Measurements from ENCODE around the gene TEKT5. TPM values are rescaled to one million over a fixed set of nuclear protein-coding genes. Genes with fewer than 3 reads are reported as not detected.

Gene TEKT5
- total and polyA plus RNA-seq, 9 of the 15 experiments (the other 6 are each of a cell fraction or from before 2014, with no cell fraction given), result 0.10 to 0.19 TPM; not detected in 7

DNA sequence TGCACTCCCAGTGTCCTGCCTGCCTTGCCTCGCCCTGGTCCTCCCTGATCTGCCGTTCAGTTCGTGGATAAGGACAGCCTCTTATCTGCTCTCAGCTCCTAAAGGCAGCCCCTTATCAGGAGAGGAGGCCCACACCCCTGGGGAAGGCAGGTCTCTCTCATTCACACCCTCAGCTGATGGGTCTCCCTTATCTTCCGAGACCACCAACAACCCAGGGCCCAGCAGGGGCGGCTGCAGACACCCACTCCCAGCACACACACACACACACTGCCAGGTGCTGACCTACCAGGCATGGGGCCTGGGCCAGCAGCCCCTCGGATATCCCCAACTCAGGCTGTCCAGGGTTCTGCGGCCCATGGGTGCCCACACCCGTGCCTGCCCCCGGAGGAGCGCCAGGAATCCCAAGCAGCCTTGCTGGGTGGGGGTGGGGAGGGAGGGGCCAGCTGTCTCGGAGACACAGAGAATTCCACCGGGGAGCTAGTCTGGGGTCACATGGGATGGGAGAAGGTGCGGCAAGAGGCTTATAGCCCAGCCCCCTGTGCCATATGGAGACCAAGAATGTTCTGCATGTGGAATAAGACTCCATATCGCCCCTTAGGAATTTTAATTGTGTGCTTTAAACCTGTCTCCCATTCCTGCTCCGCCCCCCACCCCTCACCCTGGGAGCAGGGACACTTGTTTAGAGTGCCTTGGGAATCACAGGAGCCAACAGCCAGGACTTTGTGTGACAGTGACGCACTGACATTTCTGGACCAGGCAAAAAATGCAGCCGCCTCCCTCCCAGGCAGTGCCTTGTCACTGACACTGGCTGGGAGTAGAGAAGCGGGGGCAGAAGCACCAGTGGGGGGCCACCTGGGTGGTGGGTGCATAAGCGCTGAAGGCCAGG lies 72.5 kb downstream of the TEKT5 start (continued):
- TF ChIP-seq PHF8 (IDR thresholded peaks at IDR 0.05; ENCODE audit: borderline replicate concordance, low read length), result no peak
- peak; percentile 22 for TF ChIP-seq ZFP36 (IDR thresholded peaks at IDR 0.05; ENCODE audit: low read depth, low read length, partially characterized antibody)
- TF ChIP-seq MYNN (IDR thresholded peaks at IDR 0.05), result peak; percentile 29; the same call in 1 of the 2 replicates
- TF ChIP-seq MYNN (CRISPR knock-in tag; IDR thresholded peaks at IDR 0.05), result no peak
- no peak for TF ChIP-seq RAD21 (CRISPR knock-in tag; conservative IDR thresholded peaks at IDR 0.05 in 1 of 2, IDR thresholded peaks at IDR 0.05 in 1 of 2)
- TF ChIP-seq GATAD2A (IDR thresholded peaks at IDR 0.05), result peak; percentile 71; the same call in 1 of the 2 replicates
- no peak for TF ChIP-seq IRF2 (CRISPR knock-in tag; IDR thresholded peaks at IDR 0.05)
- TF ChIP-seq, protein P1, sequence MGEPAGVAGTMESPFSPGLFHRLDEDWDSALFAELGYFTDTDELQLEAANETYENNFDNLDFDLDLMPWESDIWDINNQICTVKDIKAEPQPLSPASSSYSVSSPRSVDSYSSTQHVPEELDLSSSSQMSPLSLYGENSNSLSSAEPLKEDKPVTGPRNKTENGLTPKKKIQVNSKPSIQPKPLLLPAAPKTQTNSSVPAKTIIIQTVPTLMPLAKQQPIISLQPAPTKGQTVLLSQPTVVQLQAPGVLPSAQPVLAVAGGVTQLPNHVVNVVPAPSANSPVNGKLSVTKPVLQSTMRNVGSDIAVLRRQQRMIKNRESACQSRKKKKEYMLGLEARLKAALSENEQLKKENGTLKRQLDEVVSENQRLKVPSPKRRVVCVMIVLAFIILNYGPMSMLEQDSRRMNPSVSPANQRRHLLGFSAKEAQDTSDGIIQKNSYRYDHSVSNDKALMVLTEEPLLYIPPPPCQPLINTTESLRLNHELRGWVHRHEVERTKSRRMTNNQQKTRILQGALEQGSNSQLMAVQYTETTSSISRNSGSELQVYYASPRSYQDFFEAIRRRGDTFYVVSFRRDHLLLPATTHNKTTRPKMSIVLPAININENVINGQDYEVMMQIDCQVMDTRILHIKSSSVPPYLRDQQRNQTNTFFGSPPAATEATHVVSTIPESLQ (CRISPR knock-in tag; IDR thresholded peaks at IDR 0.05), result no peak
- TF ChIP-seq TRIM24 (IDR thresholded peaks at IDR 0.05), result 0 out of 4 replicates have a peak, but pooled peaks of 1 of the 2 experiments have one; percentile 9
- no peak for TF ChIP-seq TAF1 (IDR thresholded peaks at IDR 0.05; ENCODE audit: control insufficient read depth, extremely low read depth, insufficient read depth, low read length, severe bottlenecking)
- no peak for TF ChIP-seq NUFIP1 (IDR thresholded peaks at IDR 0.05; ENCODE audit: partially characterized antibody)
- peak; percentile 50 for TF ChIP-seq CCNT2 (IDR thresholded peaks at IDR 0.05; ENCODE audit: borderline replicate concordance, extremely low read depth, insufficient read length, low read depth, low read length)
- no peak for TF ChIP-seq FIP1L1 (IDR thresholded peaks at IDR 0.05; ENCODE audit: low read depth, low read length, poor library complexity, severe bottlenecking)
- peak; percentile 32; the same call in 1 of the 2 replicates for TF ChIP-seq GATAD2B (IDR thresholded peaks at IDR 0.05; ENCODE audit: borderline replicate concordance)
- TF ChIP-seq, protein P2, sequence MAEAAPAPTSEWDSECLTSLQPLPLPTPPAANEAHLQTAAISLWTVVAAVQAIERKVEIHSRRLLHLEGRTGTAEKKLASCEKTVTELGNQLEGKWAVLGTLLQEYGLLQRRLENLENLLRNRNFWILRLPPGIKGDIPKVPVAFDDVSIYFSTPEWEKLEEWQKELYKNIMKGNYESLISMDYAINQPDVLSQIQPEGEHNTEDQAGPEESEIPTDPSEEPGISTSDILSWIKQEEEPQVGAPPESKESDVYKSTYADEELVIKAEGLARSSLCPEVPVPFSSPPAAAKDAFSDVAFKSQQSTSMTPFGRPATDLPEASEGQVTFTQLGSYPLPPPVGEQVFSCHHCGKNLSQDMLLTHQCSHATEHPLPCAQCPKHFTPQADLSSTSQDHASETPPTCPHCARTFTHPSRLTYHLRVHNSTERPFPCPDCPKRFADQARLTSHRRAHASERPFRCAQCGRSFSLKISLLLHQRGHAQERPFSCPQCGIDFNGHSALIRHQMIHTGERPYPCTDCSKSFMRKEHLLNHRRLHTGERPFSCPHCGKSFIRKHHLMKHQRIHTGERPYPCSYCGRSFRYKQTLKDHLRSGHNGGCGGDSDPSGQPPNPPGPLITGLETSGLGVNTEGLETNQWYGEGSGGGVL (CRISPR knock-in tag; IDR thresholded peaks at IDR 0.05), result no peak
- no peak for TF ChIP-seq ZNF239 (CRISPR knock-in tag; IDR thresholded peaks at IDR 0.05)
- no peak for TF ChIP-seq ZNF232 (CRISPR knock-in tag; IDR thresholded peaks at IDR 0.05)
- no peak for TF ChIP-seq MCM7 (IDR thresholded peaks at IDR 0.05)
- TF ChIP-seq ZEB2 (IDR thresholded peaks at IDR 0.05), result no peak
- peak; percentile 73 for TF ChIP-seq DPF2 (IDR thresholded peaks at IDR 0.05)
- peak; percentile 55; the same call in 1 of the 2 replicates for TF ChIP-seq CTBP1 (IDR thresholded peaks at IDR 0.05; ENCODE audit: borderline replicate concordance)
- TF ChIP-seq, protein P3, sequence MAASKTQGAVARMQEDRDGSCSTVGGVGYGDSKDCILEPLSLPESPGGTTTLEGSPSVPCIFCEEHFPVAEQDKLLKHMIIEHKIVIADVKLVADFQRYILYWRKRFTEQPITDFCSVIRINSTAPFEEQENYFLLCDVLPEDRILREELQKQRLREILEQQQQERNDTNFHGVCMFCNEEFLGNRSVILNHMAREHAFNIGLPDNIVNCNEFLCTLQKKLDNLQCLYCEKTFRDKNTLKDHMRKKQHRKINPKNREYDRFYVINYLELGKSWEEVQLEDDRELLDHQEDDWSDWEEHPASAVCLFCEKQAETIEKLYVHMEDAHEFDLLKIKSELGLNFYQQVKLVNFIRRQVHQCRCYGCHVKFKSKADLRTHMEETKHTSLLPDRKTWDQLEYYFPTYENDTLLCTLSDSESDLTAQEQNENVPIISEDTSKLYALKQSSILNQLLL (CRISPR knock-in tag; IDR thresholded peaks at IDR 0.05; ENCODE audit: borderline replicate concordance), result no peak
- peak in 1 of 2 experiments; percentile 61; a peak in 1 of 4 replicates for TF ChIP-seq RCOR1 (IDR thresholded peaks at IDR 0.05; ENCODE audit: borderline replicate concordance in 1 of 2, low read depth in 2 of 2, low read length in 2 of 2)
